GM18520 (cell line): ENCODE results near the gene MRPL50.

Experiments
- ATAC-seq: cut with Tn5 transposase; IDR thresholded peaks from one replicate; pipeline ENCODE4 v1.9.1; 2021; ENCODE audit not compliant: unreplicated experiment

MRPL50 gene

DNA sequence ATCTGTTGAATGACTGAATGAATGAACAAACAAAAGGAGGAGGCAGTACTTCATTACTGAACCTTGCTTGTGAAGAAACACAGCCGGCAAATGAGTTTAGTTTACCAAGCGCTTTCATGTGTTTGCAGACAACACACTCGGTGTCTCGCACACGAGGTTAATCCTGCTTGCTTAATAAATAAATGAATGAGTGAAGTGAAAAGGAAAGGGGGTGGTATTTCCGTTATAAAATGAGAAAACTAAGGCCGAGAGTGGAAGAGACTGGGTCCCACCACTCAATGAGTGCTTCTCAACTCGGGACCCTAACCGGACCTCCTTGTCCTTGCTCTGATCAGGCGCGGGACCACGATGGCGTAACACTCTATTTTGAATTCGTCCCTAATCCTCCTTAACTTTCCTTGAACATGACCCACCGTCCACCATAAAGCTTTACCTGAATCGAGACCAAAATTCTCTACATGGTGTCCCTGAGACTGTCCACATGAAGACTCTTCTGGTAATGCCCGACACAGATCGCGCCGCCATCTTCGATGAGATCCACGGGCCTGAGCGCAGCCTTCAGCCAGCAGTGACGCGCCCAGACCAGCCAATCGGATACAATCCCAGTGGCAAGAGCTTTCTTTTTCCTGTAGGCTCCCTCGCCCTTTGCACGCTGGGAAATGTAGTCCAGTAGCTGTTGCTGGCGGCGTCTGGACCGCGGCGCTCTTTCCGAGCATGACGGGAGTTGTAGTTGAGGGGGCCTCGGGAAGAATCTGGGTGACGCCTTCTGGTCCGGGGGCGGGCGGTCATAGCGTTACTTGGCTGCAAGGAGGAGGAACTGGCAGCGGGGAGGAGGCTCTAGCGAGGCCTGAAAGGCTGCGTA, at the start of gene MRPL50, which contains the start of gene ZNF189:
Gene MRPL50 (minus strand): TSS at position 551 of the 862 bp plus-strand sequence. CDS start 26 bp downstream, at position 525.
Gene ZNF189 (plus strand): TSS at position 784 of the 862 bp plus-strand sequence. CDS start 306 bp downstream, outside the sequence.
- peak; percentile 99 for ATAC-seq

DNA sequence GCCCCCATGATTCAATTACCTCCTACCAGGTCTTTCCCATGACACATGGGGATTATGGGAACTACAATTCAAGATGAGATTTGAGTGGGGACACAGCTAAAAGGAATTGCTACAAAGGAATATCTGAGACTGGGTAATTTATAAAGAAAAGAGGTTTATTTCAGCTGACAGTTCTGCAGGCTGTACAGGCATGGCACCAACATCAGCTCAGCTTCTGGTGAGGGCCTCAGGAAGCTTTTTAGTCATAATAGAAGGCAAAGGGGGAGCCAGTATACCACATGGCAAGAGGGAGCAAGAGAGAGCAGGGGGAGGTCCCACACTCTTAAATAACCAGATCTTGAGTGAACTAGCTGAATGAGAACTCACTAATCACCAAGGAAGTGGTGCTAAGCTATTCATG, 48.3 kb upstream of the MRPL50 start:
- ATAC-seq = no peak

DNA sequence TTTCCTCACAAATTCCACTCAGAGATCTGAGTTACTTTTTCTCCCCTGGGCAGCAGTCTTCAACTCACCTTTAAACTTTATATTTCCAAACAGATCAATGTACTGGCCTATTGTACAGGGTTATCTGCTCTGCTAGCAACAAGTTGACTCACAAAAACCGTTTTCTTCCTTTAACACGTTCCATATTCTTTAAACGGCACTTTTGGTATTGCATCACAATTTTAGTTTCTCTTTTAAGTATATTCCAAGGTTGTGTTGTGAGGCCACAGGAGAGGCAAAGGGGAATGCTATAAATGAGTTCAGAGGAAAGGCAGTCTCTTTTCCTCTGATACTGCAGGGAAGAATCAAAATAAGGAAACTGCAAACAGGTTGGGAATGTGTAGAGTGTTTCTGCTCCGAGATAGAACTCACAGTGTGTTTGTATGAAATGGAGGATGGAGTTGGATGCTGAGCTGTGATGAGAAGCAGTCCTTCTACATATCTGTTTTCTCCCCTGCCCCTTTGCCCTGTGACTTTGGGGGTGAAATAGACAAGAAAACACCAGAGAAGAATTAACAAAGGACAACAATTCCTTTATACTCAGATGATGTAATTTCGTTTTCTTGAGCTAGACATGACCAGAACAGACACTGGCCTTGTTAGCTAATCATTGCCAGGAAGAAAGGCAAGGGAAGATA, 47.1 kb upstream of the MRPL50 start:
- no peak for ATAC-seq

DNA sequence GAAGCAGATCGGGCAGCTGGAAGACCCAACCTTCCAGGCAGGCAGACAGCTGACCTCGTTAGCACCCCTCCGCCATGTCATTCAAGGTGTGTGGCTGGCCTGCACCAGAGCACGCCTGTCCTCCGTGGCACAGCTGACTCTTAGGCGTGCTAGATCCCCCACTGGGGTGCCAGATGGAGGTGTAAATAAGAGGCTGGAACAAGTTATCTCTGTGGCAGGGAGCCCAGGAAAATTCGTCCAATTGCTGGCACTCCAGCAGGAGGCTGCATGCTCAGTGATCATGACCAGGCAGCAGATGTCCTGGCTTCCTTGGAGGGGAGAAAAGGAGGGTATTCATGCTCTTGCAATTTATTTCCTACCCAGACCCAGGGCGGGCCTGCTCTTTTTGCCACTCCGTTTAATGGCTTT, 45.0 kb upstream of the MRPL50 start:
- ATAC-seq = no peak

DNA sequence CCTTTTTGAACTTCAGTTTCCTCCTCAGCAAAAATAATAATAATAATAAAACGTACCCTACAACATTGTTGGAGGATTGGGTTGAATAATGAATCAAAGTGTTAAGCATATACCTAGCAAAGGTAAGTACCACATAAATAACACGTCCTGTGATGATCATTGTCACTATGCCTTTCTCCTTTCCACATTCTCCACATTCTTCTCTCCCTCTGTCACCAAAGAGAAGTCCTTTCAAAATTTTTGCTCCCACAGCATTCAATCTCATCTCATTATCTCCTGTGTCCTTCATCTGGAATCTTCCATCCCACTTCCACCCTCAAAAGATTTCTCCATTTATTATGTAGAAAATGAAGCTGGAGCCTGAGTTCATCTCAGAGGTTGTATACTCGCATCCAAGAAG, 44.3 kb upstream of the MRPL50 start:
- no peak for ATAC-seq

DNA sequence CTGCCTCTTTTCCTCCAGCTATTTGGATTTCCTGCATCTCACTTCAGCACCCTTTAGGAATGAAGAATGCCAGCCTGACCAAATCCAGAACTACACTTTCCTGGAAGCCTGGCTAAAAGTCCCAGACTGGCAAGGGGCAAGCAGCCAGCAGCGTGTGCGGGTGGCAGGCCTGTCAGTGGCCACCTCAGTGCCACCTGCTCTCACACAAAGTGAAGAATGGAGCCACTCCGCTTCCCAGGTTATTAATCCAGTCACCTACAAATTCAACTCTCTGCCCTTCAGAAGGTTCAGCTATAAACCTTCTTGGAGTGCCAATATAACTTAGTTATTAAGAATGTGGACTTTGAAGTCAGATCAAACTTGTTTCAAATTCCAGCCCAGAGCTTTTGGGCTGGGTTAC, 43.9 kb upstream of the MRPL50 start:
- no peak for ATAC-seq

DNA sequence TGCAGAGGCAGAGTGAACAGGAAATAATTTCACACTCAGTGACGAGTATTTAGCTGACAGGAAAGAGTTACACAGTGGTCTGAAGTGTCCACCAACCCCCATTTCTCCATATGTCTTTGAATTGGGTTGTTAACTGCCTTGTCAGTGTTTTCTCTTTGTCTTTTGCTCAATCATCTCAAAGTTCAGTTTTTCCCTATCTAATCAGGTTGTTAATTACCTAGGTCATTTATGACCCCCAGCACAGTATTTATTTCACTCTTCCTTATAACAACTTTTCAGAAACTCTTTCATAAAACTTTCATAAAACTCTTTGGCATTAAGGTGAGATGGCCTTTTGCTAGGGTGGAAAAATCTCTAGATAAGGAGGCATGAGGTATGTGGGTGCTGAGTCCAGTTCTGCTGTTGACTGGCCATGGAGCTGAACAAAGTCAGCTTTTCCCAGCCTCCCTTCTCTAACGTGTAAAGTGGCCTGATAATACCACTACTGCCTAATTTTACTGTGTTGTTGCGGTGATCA, 42.4 kb upstream of the MRPL50 start:
- no peak for ATAC-seq

DNA sequence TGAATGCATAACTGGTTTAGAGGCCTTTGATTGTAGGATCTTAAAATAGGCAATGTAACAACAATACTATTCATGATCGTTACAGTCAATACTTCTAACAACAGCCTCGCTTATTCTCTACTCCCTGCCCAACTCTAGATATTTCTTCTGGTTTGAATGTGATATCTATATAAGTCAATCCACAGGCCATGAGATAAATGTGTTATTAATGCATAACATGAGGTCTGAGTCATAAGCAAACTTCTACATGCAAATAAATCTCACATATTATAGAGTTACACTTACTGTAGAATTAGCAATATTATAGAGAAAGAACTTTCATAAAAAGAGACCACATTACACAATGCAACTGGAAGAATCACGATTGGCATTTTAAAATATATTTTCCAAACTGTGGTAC, 40.1 kb upstream of the MRPL50 start:
- ATAC-seq = no peak

DNA sequence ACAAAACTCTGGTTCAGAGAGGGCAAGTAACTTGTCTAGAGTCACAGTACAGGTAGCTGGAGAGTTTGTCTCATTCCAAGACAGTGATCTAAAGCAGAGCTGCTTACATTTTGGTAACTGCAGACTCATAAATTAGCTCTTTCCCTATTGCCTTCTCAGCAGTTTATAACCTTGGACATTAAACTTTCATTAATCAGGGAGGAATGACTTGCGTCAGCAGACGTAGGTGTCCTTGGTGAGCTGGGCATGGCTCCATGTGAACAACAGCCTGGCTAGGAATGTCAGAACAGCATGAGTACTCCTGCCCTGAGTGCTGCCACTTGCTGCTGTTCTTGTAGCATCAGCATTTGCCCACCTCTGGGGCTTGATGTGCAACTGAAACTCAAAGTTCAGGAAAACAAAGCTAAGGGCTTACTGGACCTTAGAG, 39.4 kb upstream of the MRPL50 start:
- ATAC-seq = no peak

DNA sequence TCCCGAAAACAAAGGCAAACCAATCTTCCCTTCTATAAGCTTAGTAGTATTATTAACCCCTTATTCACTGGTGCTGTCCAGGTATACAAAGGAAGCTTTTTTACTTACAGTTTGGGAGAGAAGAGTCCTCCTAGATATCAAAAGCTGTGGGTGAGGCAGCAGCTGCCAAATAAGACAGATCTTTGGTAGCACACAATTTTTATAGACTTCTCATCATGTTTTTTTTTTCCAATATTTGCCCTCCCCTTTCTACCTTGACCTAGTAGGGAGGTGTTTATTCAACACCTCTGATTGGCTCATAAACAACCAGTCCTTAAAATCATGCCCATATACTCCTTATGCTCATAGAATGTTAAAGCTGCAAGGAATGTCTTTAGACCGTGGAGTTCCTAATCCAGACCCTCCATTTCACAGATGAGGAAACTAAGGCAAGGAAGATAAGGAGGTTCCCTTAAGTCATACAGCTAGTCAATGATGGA, 37.2 kb upstream of the MRPL50 start, which contains the start of gene ALDOB:
Gene ALDOB (minus strand): TSS at position 174 of the 479 bp plus-strand sequence. CDS start 4,887 bp downstream, outside the sequence.
- ATAC-seq = no peak

DNA sequence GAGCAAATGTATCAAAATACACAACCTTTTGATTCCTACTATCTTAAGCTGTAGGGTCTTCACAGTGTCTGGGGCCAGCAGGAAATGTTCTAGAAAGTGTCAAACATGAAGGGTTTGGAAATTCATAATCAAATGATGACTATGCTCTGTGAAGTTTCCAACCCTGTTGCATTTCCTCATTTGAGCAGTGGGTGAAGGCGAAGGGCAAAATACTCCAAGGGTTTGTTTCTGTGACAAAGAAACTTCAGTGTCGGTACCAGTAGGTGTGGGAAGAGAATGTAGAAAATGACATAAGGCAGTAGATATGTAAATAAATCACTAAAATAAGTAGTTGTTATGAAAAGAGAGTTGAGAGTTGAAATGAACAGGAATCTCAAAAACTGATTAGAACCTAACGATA, 36.6 kb upstream of the MRPL50 start:
- ATAC-seq = no peak

DNA sequence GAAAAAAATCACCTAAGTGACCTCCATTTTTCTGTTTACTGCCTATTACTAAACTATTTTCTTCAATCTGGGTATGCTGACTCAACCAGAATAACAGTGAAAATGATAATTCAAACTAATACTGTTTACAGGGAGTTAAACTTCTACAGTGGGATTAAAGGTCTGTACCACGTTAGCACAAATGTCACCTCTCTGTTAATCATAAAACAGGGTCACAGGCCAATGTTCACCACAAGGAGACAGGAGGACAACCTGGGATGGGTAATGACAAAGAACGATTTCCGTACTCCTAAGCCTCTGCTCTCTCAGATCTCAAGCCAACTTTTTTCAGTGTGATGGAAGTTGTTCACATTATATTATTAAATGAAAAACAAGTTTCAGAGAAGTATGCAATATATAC, 34.8 kb upstream of the MRPL50 start:
- ATAC-seq = no peak

DNA sequence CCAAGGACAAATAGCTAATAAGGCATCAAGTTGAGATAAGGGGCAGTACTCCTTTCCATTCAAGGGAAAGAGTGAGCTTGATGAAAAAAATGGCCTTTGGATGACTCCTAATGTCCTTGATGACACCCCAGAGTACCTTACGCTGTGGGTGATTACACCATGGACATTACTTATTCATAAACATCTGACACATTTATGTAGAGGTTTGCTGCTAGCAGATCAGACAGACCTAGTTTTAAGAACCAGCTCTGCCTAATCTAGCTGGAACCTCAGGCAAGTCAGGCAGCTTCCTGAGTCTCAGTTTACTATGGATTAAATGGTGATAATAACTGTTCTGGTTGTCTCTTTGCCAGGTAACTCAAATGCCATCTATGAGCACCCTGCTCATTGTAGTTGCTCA, 34.3 kb upstream of the MRPL50 start:
- no peak for ATAC-seq

DNA sequence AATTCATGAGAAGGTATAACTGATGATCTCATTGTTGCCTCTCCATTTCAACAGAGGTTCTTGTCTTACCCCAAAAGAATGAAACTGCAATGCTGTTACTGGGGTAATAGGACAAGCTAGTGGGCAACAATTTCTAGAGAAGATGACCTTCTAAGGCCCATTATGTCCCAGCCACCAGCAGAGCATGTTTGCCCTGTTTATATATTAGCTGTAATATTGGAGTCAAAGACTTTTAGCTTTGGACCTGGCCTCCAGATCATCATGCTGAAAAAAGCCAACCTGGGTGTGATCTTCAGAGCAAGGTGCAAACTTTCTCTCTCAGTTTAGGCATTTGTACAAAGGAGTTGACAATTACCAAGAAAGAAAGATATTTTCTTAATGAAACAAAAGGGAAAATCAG, 33.8 kb upstream of the MRPL50 start:
- no peak for ATAC-seq

DNA sequence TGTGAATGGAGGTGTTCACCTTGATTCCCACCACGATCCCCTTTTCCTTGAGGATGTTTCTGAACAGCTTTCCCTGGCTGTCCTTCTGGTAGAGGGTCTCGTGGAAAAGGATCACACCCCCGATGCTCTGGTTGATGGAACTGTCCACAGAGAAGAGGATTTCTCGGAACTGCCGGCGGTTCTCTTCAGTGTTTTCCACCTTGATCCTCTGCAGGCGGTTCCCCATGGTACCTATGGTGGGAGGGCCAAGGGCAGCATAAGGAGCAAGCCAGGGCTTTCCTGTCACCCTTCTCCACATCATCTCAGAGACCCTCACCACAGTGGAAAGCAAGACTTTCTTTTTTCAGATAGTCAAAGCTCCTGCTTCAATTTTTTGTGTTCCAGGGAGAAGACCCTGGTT, 31.3 kb upstream of the MRPL50 start:
- ATAC-seq = no peak

DNA sequence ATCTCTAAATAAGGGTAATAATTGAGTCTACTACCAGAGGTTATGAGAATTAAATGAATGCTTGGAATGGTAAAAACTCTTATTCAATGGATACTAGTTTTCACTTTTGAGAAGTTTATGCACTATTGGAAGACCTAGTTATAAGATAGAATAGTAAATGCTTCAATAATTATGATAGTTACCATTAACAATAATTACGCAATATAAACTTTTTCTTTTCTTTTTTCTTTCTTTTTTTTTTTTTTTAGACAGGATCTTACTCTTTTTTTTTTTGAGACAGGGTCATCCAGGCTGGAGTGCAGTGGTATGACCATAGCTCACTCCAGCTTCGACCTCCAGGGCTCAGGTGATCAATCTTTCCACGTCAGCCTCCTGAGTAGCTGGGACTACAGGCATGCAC, 30.5 kb upstream of the MRPL50 start:
- no peak for ATAC-seq

DNA sequence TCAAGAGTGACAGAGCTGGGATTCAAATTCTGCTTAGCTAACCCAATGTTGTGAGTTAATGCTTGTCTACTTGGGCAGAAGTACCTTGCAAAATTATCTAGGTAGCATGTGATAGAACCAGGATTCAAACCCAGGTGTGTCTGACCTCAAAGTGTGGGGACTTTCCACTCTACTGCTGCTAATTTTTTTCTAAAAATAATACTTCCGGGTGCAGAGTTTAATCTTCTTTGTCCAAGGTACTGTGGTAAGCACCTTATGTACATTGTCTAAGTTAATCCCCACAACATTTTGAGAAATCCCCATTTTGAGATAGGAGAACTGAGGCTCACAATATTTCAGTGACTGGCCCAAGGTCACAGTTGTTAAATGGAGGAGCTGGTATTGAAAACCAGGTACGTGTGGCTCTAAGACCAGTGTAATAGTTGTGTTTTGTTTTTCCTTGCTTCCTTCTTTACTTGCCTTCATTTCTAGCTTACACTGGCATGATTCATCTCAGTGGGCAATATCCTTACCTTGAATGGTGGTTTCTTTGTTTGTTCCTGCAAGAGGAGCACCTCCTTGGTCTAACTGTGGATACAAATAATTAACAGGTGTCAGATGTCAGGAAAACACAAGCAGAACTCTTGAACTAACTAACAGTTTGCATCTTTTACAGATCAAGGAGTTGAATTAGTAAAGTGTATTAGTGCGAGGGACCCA, 29.7 kb upstream of the MRPL50 start:
- ATAC-seq = peak; percentile 73

DNA sequence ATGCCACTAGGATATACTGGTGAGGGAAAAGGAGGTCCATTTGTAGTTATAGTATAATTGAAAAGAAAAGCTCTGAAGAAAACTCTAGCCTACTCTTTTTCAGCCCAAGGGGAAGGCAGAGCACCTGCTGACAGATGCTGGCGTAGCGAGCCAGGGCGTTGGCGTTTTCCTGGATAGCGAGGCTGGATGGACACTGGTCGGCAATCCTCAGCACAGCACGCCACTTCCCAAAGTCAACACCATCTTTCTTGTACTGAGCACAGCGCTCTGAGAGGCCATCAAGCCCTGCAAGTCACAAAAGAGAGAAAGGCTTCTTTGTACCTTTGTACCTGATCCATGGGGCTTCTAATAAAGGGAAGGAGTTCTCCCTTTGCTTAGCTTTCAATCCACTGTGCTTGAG, 28.9 kb upstream of the MRPL50 start:
- ATAC-seq = no peak

DNA sequence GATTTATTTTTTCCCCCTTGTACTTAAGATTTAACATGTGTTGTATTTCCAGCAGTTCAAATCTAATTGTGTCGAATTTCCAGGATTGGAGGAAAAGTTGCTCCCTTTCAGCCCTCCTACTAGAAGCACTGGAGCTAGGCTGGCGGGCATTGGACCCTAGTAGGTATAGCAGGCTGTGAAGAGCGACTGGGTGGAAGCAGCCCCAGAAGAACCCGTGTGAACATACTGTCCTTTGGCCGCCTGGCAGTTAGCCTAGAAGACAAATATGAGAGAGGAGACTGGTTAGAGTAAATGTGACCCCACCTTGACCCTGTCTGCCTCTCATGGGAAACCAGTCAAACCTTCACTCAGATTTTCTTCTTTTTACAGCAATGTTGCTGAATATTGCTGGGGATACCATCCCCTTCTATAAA, 23.2 kb upstream of the MRPL50 start:
- no peak for ATAC-seq

DNA sequence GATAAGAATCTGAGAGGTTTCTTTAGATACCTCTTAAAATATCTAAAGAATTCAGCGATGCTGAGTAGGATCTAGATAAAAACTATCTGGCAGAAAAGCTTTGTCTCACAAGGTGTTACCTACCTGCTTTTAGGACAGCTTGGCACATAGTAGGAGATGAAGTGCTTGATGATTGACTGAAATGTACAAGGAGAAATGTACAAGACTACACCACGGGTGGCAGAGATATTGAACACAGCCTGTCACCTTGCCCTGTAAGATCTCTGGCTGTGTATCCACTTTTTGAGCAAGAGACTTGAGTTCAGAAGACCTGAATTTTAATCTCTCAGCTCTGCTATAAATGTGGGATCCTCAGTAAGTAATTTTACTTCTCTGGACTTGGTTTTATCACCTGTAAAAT, 21.4 kb upstream of the MRPL50 start:
- ATAC-seq = no peak
